K562 (cell line): ENCODE results near the gene INTS6L. TPM values are rescaled to one million over a fixed set of nuclear protein-coding genes. Genes with fewer than 3 reads are reported as not detected.

Source experiments
- CXXC5 ChIP-seq: fragments of 250-450 bp; sonication (Bioruptor Pico); IDR thresholded peaks from 2 replicates; pipeline ENCODE4 v1.8.0; 2022; ENCODE audit warnings: inconsistent platforms, mild to moderate bottlenecking, moderate library complexity
- FOXA1 ChIP-seq: fragments of 450-650 bp; IDR thresholded peaks from 2 replicates; pipeline ENCODE4 v1.6.1; 2016; ENCODE audit warnings: mild to moderate bottlenecking, borderline replicate concordance
- HLTF ChIP-seq: fragments of 450-650 bp; IDR thresholded peaks from 2 replicates; pipeline ENCODE4 v1.6.1; 2016
- ID3 ChIP-seq, 2 experiments: fragments of 250-450 bp in 1 of 2; fragments of 450-650 bp in 1 of 2; sonication (Bioruptor Pico) in 1 of 2; IDR thresholded peaks; 2 replicates each; pipeline versions ENCODE4 v1.6.1 to v1.8.0; 2016 to 2021; ENCODE audit warnings: mild to moderate bottlenecking in 2 of 2, moderate library complexity in 2 of 2, missing compliant biosample characterization in 1 of 2, missing genetic modification characterization in 1 of 2
- NR1H2 ChIP-seq: sonication (generic); formaldehyde crosslinking; IDR thresholded peaks from 2 replicates; pipeline ENCODE4 v1.4.0; 2020; ENCODE audit warnings: mild to moderate bottlenecking, missing genetic modification reagents
- PHTF2 ChIP-seq: fragments of 250-450 bp; sonication (Bioruptor Pico); IDR thresholded peaks from 2 replicates; pipeline ENCODE4 v1.5.0; 2021; ENCODE audit warnings: mild to moderate bottlenecking
- PKNOX1 ChIP-seq: fragments of 450-650 bp; IDR thresholded peaks from 2 replicates; pipeline ENCODE4 v1.6.1; 2016
- RB1 ChIP-seq: fragments of 450-650 bp; IDR thresholded peaks from 2 replicates; pipeline ENCODE4 v1.6.1; 2017; ENCODE audit warnings: low read depth, mild to moderate bottlenecking
- RCOR1 ChIP-seq, 2 experiments: IDR thresholded peaks; 2 replicates each; pipeline ENCODE4 v1.6.1; 2012; ENCODE audit warnings: low read depth in 2 of 2, low read length in 2 of 2, borderline replicate concordance in 1 of 2, improper control_type of control experiment in 1 of 2
- TAL1 ChIP-seq: fragments of 450-650 bp; IDR thresholded peaks from 2 replicates; pipeline ENCODE4 v1.6.1; 2016; ENCODE audit warnings: mild to moderate bottlenecking
- YY1 ChIP-seq, 3 experiments: IDR thresholded peaks; 2 replicates each; pipeline ENCODE4 v1.6.1; 2011; ENCODE audit warnings: low read length in 2 of 3, mild to moderate bottlenecking in 2 of 3, moderate library complexity in 2 of 3, borderline replicate concordance in 1 of 3, control low read depth in 1 of 3, low read depth in 1 of 3; ENCODE audit not compliant: insufficient read depth in 3 of 3, insufficient replicate concordance in 2 of 3, control insufficient read depth in 1 of 3, insufficient read length in 1 of 3; ENCODE audit errors: extremely low read depth in 1 of 3
- ZBTB26 ChIP-seq: fragments of 450-650 bp; formaldehyde crosslinking; IDR thresholded peaks from 2 replicates; pipeline ENCODE4 v1.4.0; 2022; ENCODE audit warnings: missing genetic modification characterization
- ZNF318 ChIP-seq, 2 experiments: fragments of 450-650 bp; IDR thresholded peaks; 2 replicates each; pipeline ENCODE4 v1.6.1; 2016; ENCODE audit warnings: mild to moderate bottlenecking in 2 of 2, borderline replicate concordance in 1 of 2, low read depth in 1 of 2, moderate library complexity in 1 of 2
- ZNF41 ChIP-seq: fragments of 250-450 bp; sonication (Bioruptor Pico); conservative IDR thresholded peaks from 2 replicates; pipeline ENCODE4 v1.4.0; 2020; ENCODE audit warnings: mild to moderate bottlenecking
- ZNF507 ChIP-seq: conservative IDR thresholded peaks from 2 replicates; pipeline ENCODE4 v1.6.1; 2017; ENCODE audit warnings: missing genetic modification characterization, missing compliant biosample characterization
- polyA plus RNA-seq, 8 experiments: library from polyadenylated mRNA; depleted of rRNA in 4 of 8; stranded (reverse) in 5 of 8; unstranded in 3 of 8; fragments of >200 nt; fragmentation: Nextera tagmentation in 2 of 8; fragmentation: Illumina TruSeq in 1 of 8; extraction: Ambion mirVana in 2 of 8; extraction: Trizol in 1 of 8; gene quantifications; 2 replicates each; pipeline versions ENCODE4 v1.2.1 to v1.2.3, GENCODE V29; 2011 to 2014; ENCODE audit warnings: inconsistent platforms in 1 of 8, missing spikeins in 1 of 8
- total RNA-seq, 7 experiments: library from RNA; depleted of rRNA in 6 of 7; stranded (reverse); fragments of >200 nt in 6 of 7; fragmentation: Illumina TruSeq in 2 of 7; extraction: Trizol in 2 of 7; gene quantifications; 2 replicates each; pipeline versions ENCODE4 v1.2.1 to v1.2.3, GENCODE V29; 2011 to 2021; ENCODE audit warnings: low replicate concordance in 1 of 7

The INTS6L gene
- total and polyA plus RNA-seq, 9 of the 15 experiments (the other 6 are each of a cell fraction or from before 2014, with no cell fraction given) = 6.1 to 44.9 (median 21.9) TPM

GRCh38 chrX:135520553-135521404 lies at the start of gene INTS6L (continued):
- no peak for TF ChIP-seq ZNF318 (IDR thresholded peaks at IDR 0.05; ENCODE audit: borderline replicate concordance in 1 of 2, low read depth in 1 of 2)
- no peak for TF ChIP-seq RB1
- no peak for TF ChIP-seq ZBTB26 (CRISPR knock-in tag)
- TF ChIP-seq FOXA1 = no peak
- peak; percentile 26; the same call in 1 of the 2 replicates for TF ChIP-seq CXXC5 (CRISPR knock-in tag)
- peak in 1 of 2 experiments; percentile 44; a peak in 1 of 4 replicates for TF ChIP-seq RCOR1 (IDR thresholded peaks at IDR 0.05; ENCODE audit: borderline replicate concordance in 1 of 2, low read depth in 2 of 2, low read length in 2 of 2)
- TF ChIP-seq PKNOX1 = peak; percentile 93
- no peak for TF ChIP-seq ZNF507 (tag)
- TF ChIP-seq ZNF41 (CRISPR knock-in tag) = no peak
- TF ChIP-seq YY1 (IDR thresholded peaks at IDR 0.05; ENCODE audit: borderline replicate concordance in 1 of 3, control insufficient read depth in 1 of 3, extremely low read depth in 1 of 3, insufficient read depth in 3 of 3, insufficient read length in 1 of 3, insufficient replicate concordance in 2 of 3, low read depth in 1 of 3, low read length in 2 of 3) = peak in 2 of 3 experiments; percentile 46 to 66
- no peak for TF ChIP-seq NR1H2 (CRISPR knock-in tag)
- no peak for TF ChIP-seq TAL1
- peak; percentile 64; the same call in 1 of the 2 replicates for TF ChIP-seq PHTF2 (CRISPR knock-in tag)
- TF ChIP-seq ID3 (CRISPR knock-in tag; IDR thresholded peaks at IDR 0.05) = no peak
- TF ChIP-seq ID3 (tag; IDR thresholded peaks at IDR 0.05) = no peak
- TF ChIP-seq HLTF = no peak
